Astrocyte of the cerebellum (primary cell): Measurements from ENCODE around the gene UXS1.
"Not testable (repeated sequence)": the region's sequence is repeated elsewhere in the genome, so short reads cannot be mapped to it uniquely, and the experiment has no call there.

Experiments
- DNase-seq: peaks from one replicate; pipeline ENCODE4 v3.0.0-alpha.2; 2011; ENCODE audit warnings: low read depth
- H3K4me3 ChIP-seq: 2 replicates; pipeline ENCODE4 v1.5.1; 2011; ENCODE audit warnings: mild to moderate bottlenecking, low read depth, low read length, moderate library complexity
- in situ Hi-C: cut with HindIII; loops from 2 replicates; pipeline ENCODE4 v1.10.0; 2017; ENCODE audit warnings: low sequenced_read_pairs
- TF ChIP-seq, protein P1 (sequence below): IDR thresholded peaks from 2 replicates; pipeline ENCODE4 v1.5.1; 2012; ENCODE audit warnings: low read length, low read depth, moderate library complexity, mild to moderate bottlenecking; ENCODE audit errors: missing control alignments

UXS1 gene

DNA sequence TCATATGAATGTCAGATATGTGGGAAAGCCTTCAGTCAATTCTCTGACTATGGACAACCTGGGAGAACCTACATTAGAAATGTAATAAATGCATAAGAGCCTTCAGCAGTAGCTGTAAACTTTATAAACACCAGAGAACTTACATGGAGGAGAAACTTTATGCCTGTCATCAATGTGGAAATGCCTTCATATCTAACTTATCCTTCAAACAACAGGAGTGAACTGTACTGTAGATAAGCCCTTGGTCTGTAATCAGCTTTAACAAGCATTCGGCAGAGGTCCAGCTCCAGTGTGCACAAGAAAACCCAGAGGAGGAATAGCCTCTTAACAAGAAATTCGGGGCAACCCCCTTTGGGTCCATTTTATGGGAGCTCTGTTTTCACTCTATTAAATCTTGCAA, 14.8 kb upstream of the UXS1 start:
- TF ChIP-seq, protein P1, sequence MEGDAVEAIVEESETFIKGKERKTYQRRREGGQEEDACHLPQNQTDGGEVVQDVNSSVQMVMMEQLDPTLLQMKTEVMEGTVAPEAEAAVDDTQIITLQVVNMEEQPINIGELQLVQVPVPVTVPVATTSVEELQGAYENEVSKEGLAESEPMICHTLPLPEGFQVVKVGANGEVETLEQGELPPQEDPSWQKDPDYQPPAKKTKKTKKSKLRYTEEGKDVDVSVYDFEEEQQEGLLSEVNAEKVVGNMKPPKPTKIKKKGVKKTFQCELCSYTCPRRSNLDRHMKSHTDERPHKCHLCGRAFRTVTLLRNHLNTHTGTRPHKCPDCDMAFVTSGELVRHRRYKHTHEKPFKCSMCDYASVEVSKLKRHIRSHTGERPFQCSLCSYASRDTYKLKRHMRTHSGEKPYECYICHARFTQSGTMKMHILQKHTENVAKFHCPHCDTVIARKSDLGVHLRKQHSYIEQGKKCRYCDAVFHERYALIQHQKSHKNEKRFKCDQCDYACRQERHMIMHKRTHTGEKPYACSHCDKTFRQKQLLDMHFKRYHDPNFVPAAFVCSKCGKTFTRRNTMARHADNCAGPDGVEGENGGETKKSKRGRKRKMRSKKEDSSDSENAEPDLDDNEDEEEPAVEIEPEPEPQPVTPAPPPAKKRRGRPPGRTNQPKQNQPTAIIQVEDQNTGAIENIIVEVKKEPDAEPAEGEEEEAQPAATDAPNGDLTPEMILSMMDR: no peak
- in situ Hi-C loops: no loop called here
- no peak for DNase-seq
- no peak overlapping the region for H3K4me3 ChIP-seq

GRCh38 chr2:106208399-106208798, 14.3 kb upstream of the UXS1 start:
- H3K4me3 ChIP-seq: no peak overlapping the region
- no peak for DNase-seq
- TF ChIP-seq, protein P1: no peak
- in situ Hi-C loops: no loop called here

- in situ Hi-C loops: no loop called here
- TF ChIP-seq, protein P1: no peak
- DNase-seq: no peak
- no peak overlapping the region for H3K4me3 ChIP-seq
Observed at GRCh38 chr2:106207246-106207645, 13.1 kb upstream of the UXS1 start.

GRCh38 chr2:106205488-106205887, 11.4 kb upstream of the UXS1 start:
- in situ Hi-C loops: no loop called here
- H3K4me3 ChIP-seq: no peak overlapping the region
- TF ChIP-seq, protein P1: no peak
- no peak for DNase-seq

- H3K4me3 ChIP-seq, DNase-seq, in situ Hi-C loops: not testable (repeated sequence)
Observed at GRCh38 chr2:106204551-106204950, 10.4 kb upstream of the UXS1 start.

GRCh38 chr2:106201661-106202060, 7.6 kb upstream of the UXS1 start:
- TF ChIP-seq, protein P1: no peak
- H3K4me3 ChIP-seq: no peak overlapping the region
- in situ Hi-C loops: no loop called here
- DNase-seq: no peak

DNA sequence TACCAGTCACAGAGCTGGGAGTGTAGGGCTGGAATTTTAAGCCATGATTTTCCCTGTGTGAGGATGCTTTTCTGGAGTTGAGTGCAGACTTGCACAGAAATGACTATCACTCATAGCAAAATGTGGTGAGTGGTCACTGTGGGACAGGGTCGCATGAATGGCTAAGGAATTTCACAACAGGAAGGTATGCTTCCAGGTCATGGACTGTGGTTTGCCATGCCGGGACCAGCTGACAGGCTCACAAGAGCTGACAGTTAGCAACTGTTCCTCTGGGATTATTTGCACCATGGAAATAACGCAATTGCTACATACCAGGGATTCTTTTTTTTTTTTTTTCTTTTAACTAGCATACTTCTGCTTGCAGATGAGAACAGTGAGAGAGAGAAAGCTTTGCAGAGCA, 3.8 kb upstream of the UXS1 start:
- in situ Hi-C loops: no loop called here
- H3K4me3 ChIP-seq: no peak overlapping the region
- peak; percentile 91 for DNase-seq
- TF ChIP-seq, protein P1: no peak
